22Rv1 (cell line): ENCODE measurements around the gene TACC2.

Source experiments
- H3K27ac ChIP-seq: fragments of 450-650 bp; 2 replicates; pipeline ENCODE4 v1.5.1; 2017
- CTCF ChIP-seq: fragments of 450-650 bp; IDR thresholded peaks from 2 replicates; pipeline ENCODE4 v1.5.1; 2017; ENCODE audit warnings: mild to moderate bottlenecking
- ZFX ChIP-seq: fragments of 450-650 bp; IDR thresholded peaks from 2 replicates; pipeline ENCODE4 v1.6.1; 2017; ENCODE audit warnings: antibody characterized with exemption, borderline replicate concordance

TACC2 gene

DNA sequence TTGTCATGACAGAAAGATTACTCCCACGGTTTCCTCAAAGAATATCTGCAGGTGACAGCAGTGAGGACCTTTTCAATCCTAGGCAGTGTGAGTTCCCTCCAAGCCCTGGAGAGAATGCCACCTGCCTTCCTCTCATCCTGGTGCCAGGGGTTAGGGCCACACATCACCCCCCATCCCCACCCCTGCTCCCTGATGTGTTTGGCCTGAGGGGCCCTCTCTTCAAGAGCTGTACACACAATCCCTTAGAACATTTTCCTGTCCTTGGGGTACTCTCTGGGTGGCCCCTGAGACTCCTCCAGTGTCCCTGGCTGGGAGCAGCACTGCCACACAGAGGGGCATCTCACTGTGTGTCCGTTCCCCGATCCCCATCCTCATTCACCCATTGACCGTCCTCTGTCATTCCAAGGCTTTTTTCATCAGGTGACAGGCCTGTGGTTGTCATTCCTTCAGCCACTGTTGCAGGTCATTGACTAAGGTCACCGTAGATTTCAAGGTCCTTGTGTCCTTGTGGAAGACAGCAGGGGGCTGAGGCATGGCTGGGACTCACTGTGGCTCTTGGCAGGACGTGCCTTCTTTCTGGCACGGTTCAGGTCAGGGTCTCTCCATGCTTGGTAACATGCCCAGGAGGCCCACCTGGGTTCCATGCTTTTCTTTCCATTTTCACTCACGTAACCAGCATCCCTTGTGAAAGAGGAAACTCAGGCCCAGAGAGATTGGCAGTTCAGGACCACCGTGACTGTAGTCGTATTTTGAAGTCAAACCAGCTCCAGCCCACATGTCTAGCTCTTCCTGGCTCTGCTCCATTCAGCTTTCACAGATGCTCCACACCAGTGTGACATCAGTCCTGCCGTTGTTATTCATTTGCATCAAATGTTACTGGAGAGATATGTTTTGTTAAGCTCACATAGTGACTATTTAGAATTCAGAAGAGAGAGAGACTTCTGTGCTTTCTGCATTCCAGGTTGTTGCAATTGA lies 255.3 kb downstream of the TACC2 start:
- TF ChIP-seq ZFX (no peak), CTCF (no peak)
- H3K27ac ChIP-seq = no peak overlapping the region

GRCh38 chr10:122245136-122245535 lies 256.2 kb downstream of the TACC2 start:
- H3K27ac ChIP-seq = no peak overlapping the region
- no peak for TF ChIP-seq CTCF
- TF ChIP-seq ZFX = no peak

- H3K27ac ChIP-seq = no peak overlapping the region
- TF ChIP-seq CTCF = no peak
- no peak for TF ChIP-seq ZFX
These were observed 256.9 kb downstream of the TACC2 start for GRCh38 chr10:122245897-122246296.

GRCh38 chr10:122246830-122247520 lies 258.0 kb downstream of the TACC2 start:
- H3K27ac ChIP-seq = no peak overlapping the region
- TF ChIP-seq ZFX (no peak), CTCF (no peak)

DNA sequence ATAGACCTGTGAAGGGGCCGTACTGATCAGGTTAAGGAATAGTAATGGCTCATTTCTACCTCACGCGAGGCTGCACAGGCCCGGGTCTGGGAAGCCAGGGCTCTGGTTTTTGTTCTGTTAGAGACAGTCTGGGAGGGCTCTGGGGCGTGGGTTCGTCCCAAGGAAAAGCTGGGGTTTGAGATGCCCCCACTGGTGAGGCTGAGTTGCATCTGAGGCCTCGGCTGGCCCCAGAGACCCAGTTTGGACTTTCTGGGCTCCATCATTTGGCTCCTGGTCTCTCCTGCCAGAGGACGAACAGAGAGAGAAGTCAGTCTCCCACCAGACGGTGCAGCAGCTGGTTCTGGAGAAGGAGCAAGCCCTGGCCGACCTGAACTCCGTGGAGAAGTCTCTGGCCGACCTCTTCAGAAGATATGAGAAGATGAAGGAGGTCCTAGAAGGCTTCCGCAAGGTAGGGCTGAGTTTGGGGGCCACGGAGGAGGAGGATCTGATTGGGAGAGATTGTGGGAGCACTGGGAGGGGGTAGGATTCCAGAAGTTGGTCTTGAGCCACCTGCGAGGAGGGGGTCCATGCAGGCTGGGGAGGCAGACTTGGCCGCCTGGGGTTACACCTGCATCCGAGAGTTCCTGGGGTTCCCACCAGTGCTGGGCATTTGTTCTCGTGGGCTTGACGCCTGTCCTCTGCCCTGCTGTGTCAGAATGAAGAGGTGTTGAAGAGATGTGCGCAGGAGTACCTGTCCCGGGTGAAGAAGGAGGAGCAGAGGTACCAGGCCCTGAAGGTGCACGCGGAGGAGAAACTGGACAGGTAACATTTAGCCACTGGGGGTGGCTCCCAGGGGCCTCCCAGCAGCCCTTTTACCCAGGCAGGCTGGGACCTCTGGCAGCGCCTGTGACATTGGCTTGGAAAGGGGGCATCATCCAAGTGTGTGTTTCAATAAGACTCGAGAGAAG lies 259.7 kb downstream of the TACC2 start:
- TF ChIP-seq CTCF (no peak), ZFX (no peak)
- H3K27ac ChIP-seq = no peak overlapping the region

DNA sequence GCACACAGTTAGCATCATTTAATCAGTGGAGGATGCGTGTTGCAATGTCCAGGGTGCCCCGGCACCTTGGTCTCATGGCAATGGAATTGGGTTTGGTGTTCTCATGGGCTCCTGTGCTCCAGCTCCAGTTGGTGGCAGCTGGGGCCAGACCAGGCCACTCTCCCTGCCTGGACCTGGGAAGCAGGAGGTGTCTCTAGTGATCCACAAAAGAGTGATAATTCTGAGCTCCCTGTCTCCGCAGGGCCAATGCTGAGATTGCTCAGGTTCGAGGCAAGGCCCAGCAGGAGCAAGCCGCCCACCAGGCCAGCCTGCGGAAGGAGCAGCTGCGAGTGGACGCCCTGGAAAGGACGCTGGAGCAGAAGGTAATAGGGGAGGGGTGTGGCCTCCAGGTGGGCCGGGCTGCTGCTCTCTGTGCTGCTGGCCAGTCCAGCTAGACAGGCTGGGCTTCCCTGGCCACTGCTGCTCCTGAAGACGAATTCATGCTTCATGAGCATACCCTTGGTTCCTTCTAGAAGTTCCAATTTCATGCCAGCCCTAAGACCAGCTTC lies 260.4 kb downstream of the TACC2 start:
- H3K27ac ChIP-seq = no peak overlapping the region
- TF ChIP-seq ZFX (no peak), CTCF (no peak)
